ENCODE data around the gene IFIT1. TPM values are rescaled to one million over a fixed set of nuclear protein-coding genes. Genes with fewer than 3 reads are reported as not detected.
A peak's percentile ranks its signal among the peaks of the same experiment; 100 is the strongest.

IFIT1 gene
- total RNA-seq, 1 experiment from 2014 or later = 2.4 TPM

GRCh38 chr10:89426230-89426868 is 33.9 kb downstream of the IFIT1 start:
- CTCF ChIA-PET = no interaction called here
- DNase-seq (ENCODE audit: low spot score) = peak; percentile 75
- intact Hi-C loops (cut with micrococcal nuclease; ENCODE audit: unreplicated experiment) = loop anchor here (1.0 to 10.0 kb wide), 6 partner anchors 138 to 1438 kb away; no protein-coding TSS in a partner anchor
- Histone ChIP-seq H3K27me3 (replicated peaks; ENCODE audit: insufficient read depth, low read depth, low read length, poor library complexity) (no peaks in the 10 kb centered on the region), H3K27ac (ENCODE audit: low read depth, low read length, poor library complexity, severe bottlenecking) (no peak overlapping the region), H3K4me3 (ENCODE audit: low read depth, low read length, poor library complexity, severe bottlenecking) (no peak overlapping the region), H3K9me3 (ENCODE audit: low read depth, low read length, poor library complexity, severe bottlenecking) (no peaks in the 10 kb centered on the region), H3K36me3 (ENCODE audit: insufficient read depth, low read length, poor library complexity, severe bottlenecking) (no peaks in the 10 kb centered on the region), H3K4me1 (ENCODE audit: insufficient read depth, low read length, poor library complexity, severe bottlenecking) (peaks cover 6% of the 10 kb centered on the region)
- BruUV-seq (replicated peaks) = no TSS peak
- POLR2A ChIA-PET (ENCODE audit: low non-redundant PET) = no interaction called here
- TF ChIP-seq CTCF (conservative IDR thresholded peaks at IDR 0.05; ENCODE audit: low read depth, low read length) (peak; percentile 82), EZH2 (IDR thresholded peaks at IDR 0.05; ENCODE audit: borderline replicate concordance, low read depth, low read length, poor library complexity, severe bottlenecking) (no peak)

- Histone ChIP-seq H3K4me3 (ENCODE audit: low read depth, low read length, poor library complexity, severe bottlenecking) (no peak overlapping the region), H3K9me3 (ENCODE audit: low read depth, low read length, poor library complexity, severe bottlenecking) (no peaks in the 10 kb centered on the region), H3K4me1 (ENCODE audit: insufficient read depth, low read length, poor library complexity, severe bottlenecking) (peaks cover 6% of the 10 kb centered on the region), H3K27me3 (replicated peaks; ENCODE audit: insufficient read depth, low read depth, low read length, poor library complexity) (no peaks in the 10 kb centered on the region), H3K27ac (ENCODE audit: low read depth, low read length, poor library complexity, severe bottlenecking) (no peak overlapping the region), H3K36me3 (ENCODE audit: insufficient read depth, low read length, poor library complexity, severe bottlenecking) (no peaks in the 10 kb centered on the region)
- TF ChIP-seq CTCF (conservative IDR thresholded peaks at IDR 0.05; ENCODE audit: low read depth, low read length) (no peak), EZH2 (IDR thresholded peaks at IDR 0.05; ENCODE audit: borderline replicate concordance, low read depth, low read length, poor library complexity, severe bottlenecking) (no peak)
- ChIA-PET CTCF (no interaction called here), POLR2A (ENCODE audit: low non-redundant PET) (no interaction called here)
- no TSS peak for BruUV-seq (replicated peaks)
- intact Hi-C loops (cut with micrococcal nuclease; ENCODE audit: unreplicated experiment) = loop anchor here (2.0 to 10.0 kb wide), 4 partner anchors 527 to 1437 kb away; no protein-coding TSS in a partner anchor
- no peak for DNase-seq (ENCODE audit: low spot score)
These were observed 35.2 kb downstream of the IFIT1 start for GRCh38 chr10:89427629-89428028.

GRCh38 chr10:89428877-89429276 is 36.5 kb downstream of the IFIT1 start:
- Histone ChIP-seq H3K27ac (ENCODE audit: low read depth, low read length, poor library complexity, severe bottlenecking) (no peak overlapping the region), H3K4me1 (ENCODE audit: insufficient read depth, low read length, poor library complexity, severe bottlenecking) (peaks cover 6% of the 10 kb centered on the region), H3K9me3 (ENCODE audit: low read depth, low read length, poor library complexity, severe bottlenecking) (no peaks in the 10 kb centered on the region), H3K4me3 (ENCODE audit: low read depth, low read length, poor library complexity, severe bottlenecking) (no peak overlapping the region), H3K27me3 (replicated peaks; ENCODE audit: insufficient read depth, low read depth, low read length, poor library complexity) (no peaks in the 10 kb centered on the region), H3K36me3 (ENCODE audit: insufficient read depth, low read length, poor library complexity, severe bottlenecking) (no peaks in the 10 kb centered on the region)
- ChIA-PET CTCF (no interaction called here), POLR2A (ENCODE audit: low non-redundant PET) (no interaction called here)
- intact Hi-C loops (cut with micrococcal nuclease; ENCODE audit: unreplicated experiment) = loop anchor here (5.0 to 10.0 kb wide), 3 partner anchors 526 to 1436 kb away; no protein-coding TSS in a partner anchor
- DNase-seq (ENCODE audit: low spot score) = peak; percentile 18
- BruUV-seq (replicated peaks) = no TSS peak
- TF ChIP-seq EZH2 (IDR thresholded peaks at IDR 0.05; ENCODE audit: borderline replicate concordance, low read depth, low read length, poor library complexity, severe bottlenecking) (no peak), CTCF (conservative IDR thresholded peaks at IDR 0.05; ENCODE audit: low read depth, low read length) (no peak)
